ENCODE results near the gene CLPTM1. TPM values are rescaled to one million over a fixed set of nuclear protein-coding genes. Genes with fewer than 3 reads are reported as not detected.

CLPTM1 gene
- total and polyA plus RNA-seq, 9 of the 15 experiments (the other 6 are each of a cell fraction or from before 2014, with no cell fraction given): 0.37 to 96.0 (median 27.5) TPM

- TF ChIP-seq NR2C2 (CRISPR knock-in tag; IDR thresholded peaks at IDR 0.05) (no peak), NR2C2 (tag; IDR thresholded peaks at IDR 0.05) (no peak), ZNF57 (CRISPR knock-in tag; IDR thresholded peaks at IDR 0.05) (no peak), RBM22 (IDR thresholded peaks at IDR 0.05; ENCODE audit: low read depth, low read length, poor library complexity, severe bottlenecking) (peak; percentile 37), RHOXF2B (CRISPR knock-in tag; conservative IDR thresholded peaks at IDR 0.05) (no peak), NCOA4 (IDR thresholded peaks at IDR 0.05; ENCODE audit: partially characterized antibody) (no peak), JUNB (CRISPR knock-in tag; conservative IDR thresholded peaks at IDR 0.05) (no peak), ZNF354B (CRISPR knock-in tag; IDR thresholded peaks at IDR 0.05) (no peak), SAP30 (IDR thresholded peaks at IDR 0.05; ENCODE audit: borderline replicate concordance, insufficient read depth, low read depth, low read length, poor library complexity, severe bottlenecking) (peak; percentile 63), TFE3 (CRISPR knock-in tag; IDR thresholded peaks at IDR 0.05) (peak; percentile 45), ZBTB2 (IDR thresholded peaks at IDR 0.05) (no peak), ETV1 (tag; conservative IDR thresholded peaks at IDR 0.05; ENCODE audit: low read depth) (0 out of 2 replicates have a peak, but pooled peaks have one; percentile 9), ZNF274 (IDR thresholded peaks at IDR 0.05; ENCODE audit: borderline replicate concordance, low read depth, low read length) (no peak), ZNF76 (CRISPR knock-in tag; IDR thresholded peaks at IDR 0.05; ENCODE audit: borderline replicate concordance) (no peak), SNRNP70 (optimal IDR thresholded peaks at IDR 0.05; ENCODE audit: low read depth, low read length) (no peak)
- TF ChIP-seq, protein P1, sequence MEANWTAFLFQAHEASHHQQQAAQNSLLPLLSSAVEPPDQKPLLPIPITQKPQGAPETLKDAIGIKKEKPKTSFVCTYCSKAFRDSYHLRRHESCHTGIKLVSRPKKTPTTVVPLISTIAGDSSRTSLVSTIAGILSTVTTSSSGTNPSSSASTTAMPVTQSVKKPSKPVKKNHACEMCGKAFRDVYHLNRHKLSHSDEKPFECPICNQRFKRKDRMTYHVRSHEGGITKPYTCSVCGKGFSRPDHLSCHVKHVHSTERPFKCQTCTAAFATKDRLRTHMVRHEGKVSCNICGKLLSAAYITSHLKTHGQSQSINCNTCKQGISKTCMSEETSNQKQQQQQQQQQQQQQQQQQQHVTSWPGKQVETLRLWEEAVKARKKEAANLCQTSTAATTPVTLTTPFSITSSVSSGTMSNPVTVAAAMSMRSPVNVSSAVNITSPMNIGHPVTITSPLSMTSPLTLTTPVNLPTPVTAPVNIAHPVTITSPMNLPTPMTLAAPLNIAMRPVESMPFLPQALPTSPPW (CRISPR knock-in tag; IDR thresholded peaks at IDR 0.05): peak; percentile 89
These were observed 49.6 kb upstream of the CLPTM1 start, which contains the start of gene APOE (continued) for GRCh38 chr19:44905437-44906160.

Data from K562 (cell line).